ENCODE measurements around the gene ADRA2B. TPM values are rescaled to one million over a fixed set of nuclear protein-coding genes. Genes with fewer than 3 reads are reported as not detected.

The ADRA2B gene
- total and polyA plus RNA-seq, 8 donors, result 0.04 to 1.5 (median 0.34) TPM

DNA sequence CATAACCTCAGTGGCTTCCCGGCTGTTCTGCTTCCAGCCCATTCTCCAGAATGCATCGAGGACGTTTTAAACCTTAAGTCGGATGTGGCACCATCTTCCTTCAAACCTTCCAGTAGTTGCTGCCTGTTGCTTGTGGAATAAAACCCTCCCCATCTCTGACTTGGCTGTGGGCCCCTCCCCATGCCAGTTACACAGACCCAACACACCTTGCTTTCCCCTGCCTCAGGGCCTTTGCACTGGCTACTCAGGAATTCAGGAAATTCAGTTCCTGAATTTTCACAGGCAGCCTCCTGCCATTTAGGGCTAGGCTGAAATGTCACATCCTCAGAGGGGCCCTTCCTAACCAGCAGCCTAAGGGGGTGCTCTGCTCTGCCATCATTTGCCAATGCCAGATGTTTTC is 5.0 kb upstream of the ADRA2B start:
- TF ChIP-seq, protein P1, sequence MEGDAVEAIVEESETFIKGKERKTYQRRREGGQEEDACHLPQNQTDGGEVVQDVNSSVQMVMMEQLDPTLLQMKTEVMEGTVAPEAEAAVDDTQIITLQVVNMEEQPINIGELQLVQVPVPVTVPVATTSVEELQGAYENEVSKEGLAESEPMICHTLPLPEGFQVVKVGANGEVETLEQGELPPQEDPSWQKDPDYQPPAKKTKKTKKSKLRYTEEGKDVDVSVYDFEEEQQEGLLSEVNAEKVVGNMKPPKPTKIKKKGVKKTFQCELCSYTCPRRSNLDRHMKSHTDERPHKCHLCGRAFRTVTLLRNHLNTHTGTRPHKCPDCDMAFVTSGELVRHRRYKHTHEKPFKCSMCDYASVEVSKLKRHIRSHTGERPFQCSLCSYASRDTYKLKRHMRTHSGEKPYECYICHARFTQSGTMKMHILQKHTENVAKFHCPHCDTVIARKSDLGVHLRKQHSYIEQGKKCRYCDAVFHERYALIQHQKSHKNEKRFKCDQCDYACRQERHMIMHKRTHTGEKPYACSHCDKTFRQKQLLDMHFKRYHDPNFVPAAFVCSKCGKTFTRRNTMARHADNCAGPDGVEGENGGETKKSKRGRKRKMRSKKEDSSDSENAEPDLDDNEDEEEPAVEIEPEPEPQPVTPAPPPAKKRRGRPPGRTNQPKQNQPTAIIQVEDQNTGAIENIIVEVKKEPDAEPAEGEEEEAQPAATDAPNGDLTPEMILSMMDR (IDR thresholded peaks at IDR 0.05), result no peak
- Histone ChIP-seq H3K4me1 (peaks cover 0 to 4% (median 0%) of the 10 kb centered on the region in 3 donors), H3K36me3 (no peaks in the 10 kb centered on the region), H3K27me3 (no peaks in the 10 kb centered on the region), H3K4me3 (no peak overlapping the region), H3K27ac (no peak overlapping the region), H3K9me3 (no peaks in the 10 kb centered on the region)
- no peak for FAIRE-seq
- intact Hi-C loops (cut with DNase I), result loop anchor here in 1 of 3 donors (10.0 kb wide), 1 partner anchor 107 kb away; no protein-coding TSS in a partner anchor
- 70 to 84% methylated on average over 4 of the region's 4 CpGs for WGBS, 2 donors
- DNase-seq, result no peak
- ATAC-seq, result no peak

- Histone ChIP-seq H3K36me3 (no peaks in the 10 kb centered on the region), H3K4me3 (no peak overlapping the region), H3K4me1 (peaks cover 0 to 4% (median 3%) of the 10 kb centered on the region in 3 donors), H3K27me3 (no peaks in the 10 kb centered on the region), H3K9me3 (no peaks in the 10 kb centered on the region), H3K27ac (no peak overlapping the region)
- no peak for ATAC-seq
- TF ChIP-seq, protein P1 (IDR thresholded peaks at IDR 0.05), result no peak
- intact Hi-C loops (cut with DNase I), result loop anchor here in 1 of 3 donors (10.0 kb wide), 1 partner anchor 106 kb away; no protein-coding TSS in a partner anchor
- no peak for DNase-seq
- WGBS, 2 donors, result 45 to 55% methylated on average over 7 of the region's 7 CpGs
- FAIRE-seq, result no peak
These were observed 4.6 kb upstream of the ADRA2B start for GRCh38 chr2:96120991-96121390.

DNA sequence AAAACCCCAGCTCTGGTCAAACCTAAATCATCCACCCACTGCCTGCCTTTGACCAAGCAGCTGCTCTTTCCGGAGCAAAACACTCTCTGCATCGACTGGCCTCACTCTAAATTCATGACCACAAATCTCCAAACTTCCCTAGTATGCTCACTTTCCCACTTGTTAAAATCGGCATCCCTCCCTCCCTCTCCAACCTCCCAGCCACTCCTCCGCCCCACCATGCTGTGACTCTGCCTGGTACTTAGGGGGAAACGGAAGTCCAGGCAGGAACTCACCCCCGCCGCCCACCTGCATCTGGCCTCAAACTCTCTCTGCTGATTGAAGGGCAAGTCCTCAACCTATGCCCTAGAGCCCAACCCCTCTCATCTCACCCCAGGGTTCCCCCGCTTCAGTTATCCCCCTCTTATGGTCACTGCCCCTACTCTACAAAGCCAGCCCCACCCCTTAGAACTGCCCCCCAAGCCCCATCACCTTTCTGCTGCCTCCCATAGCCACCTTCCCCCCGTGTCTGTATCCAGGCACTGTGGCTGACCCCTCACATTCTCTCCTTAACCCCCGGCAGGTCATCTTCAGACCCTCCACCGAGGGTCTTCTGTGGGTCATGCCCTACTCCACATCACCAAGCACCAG is 3.8 kb upstream of the ADRA2B start:
- no peak overlapping the region for H3K4me3 ChIP-seq
- WGBS, 2 donors, result 36 to 50% methylated on average over 11 of the region's 11 CpGs
- DNase-seq (no peak), FAIRE-seq (no peak), ATAC-seq (no peak)
- no peaks in the 10 kb centered on the region for H3K27me3 ChIP-seq
- intact Hi-C loops (cut with DNase I), result loop anchor here in 1 of 3 donors (10.0 kb wide), 1 partner anchor 105 kb away; no protein-coding TSS in a partner anchor
- peaks cover 0 to 5% (median 4%) of the 10 kb centered on the region in 3 donors for H3K4me1 ChIP-seq
- no peaks in the 10 kb centered on the region for H3K9me3 ChIP-seq
- TF ChIP-seq, protein P1 (IDR thresholded peaks at IDR 0.05), result no peak
- no peaks in the 10 kb centered on the region for H3K36me3 ChIP-seq
- no peak overlapping the region for H3K27ac ChIP-seq

DNA sequence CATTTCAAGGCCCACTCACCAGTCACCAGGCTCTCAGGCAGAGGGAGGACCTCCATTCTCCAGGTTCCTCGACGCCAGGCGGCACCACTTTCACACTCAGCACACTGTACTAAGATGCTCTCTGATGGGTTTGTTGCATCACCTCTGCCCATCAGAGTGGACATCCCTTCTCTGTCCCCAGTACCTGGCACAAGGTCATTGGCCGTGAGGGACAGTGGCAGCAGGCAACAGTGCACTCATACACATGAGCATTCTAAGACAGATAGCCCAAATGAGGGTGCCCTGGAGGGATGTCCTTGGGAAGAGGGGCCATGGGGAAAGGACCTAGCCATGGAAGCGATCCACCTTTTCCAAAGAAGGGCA is 3.0 kb upstream of the ADRA2B start:
- TF ChIP-seq, protein P1 (IDR thresholded peaks at IDR 0.05), result no peak
- Histone ChIP-seq H3K4me3 (no peak overlapping the region), H3K9me3 (no peaks in the 10 kb centered on the region), H3K27ac (no peak overlapping the region), H3K36me3 (no peaks in the 10 kb centered on the region), H3K27me3 (no peaks in the 10 kb centered on the region), H3K4me1 (peaks cover 0 to 5% (median 4%) of the 10 kb centered on the region in 3 donors)
- DNase-seq, result peak in 1 of 6 donors; percentile 35
- no peak for ATAC-seq
- intact Hi-C loops (cut with DNase I), result no loop called here
- FAIRE-seq, result no peak
- 79 to 87% methylated on average over 5 of the region's 5 CpGs for WGBS, 2 donors

DNA sequence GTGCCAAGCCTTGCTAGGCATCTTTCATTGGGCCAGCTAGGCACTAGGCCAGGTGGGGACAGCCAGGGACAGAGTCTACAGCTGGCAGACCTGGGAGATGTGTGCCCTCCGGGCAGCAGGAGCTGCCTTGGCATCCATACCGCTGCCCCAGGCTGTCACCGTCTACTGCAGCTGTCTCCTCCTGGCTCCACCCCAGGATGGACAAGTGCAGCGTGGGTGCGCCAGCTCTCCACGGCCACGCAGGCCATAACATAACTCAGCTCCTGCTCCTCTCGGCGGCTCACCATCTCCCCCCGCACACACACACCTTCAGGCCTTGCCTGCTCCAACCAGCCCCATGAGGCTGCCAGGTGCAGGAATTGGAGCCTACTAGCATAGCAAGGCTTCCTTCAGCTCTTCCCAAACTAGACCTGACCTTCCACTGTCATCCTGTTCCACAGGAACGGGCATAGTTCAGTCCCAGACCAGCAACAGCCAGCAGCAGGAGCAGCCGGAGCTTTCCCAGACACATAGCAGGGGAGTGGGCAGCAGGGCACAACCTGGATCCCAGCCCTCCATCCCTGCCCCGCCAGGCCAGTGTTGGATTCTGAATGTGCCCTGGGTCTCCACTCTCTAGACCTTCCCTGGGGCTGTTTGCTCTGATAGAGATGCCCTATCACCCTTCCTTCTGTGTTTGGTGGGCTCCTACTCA is 2.5 kb upstream of the ADRA2B start:
- Histone ChIP-seq H3K27ac (no peak overlapping the region), H3K4me3 (no peak overlapping the region), H3K36me3 (no peaks in the 10 kb centered on the region), H3K27me3 (no peaks in the 10 kb centered on the region), H3K9me3 (no peaks in the 10 kb centered on the region), H3K4me1 (peaks cover 0 to 5% (median 4%) of the 10 kb centered on the region in 3 donors)
- 75 to 90% methylated on average over 13 of the region's 13 CpGs for WGBS, 2 donors
- intact Hi-C loops (cut with DNase I), result no loop called here
- TF ChIP-seq, protein P1 (IDR thresholded peaks at IDR 0.05), result no peak
- peak in 2 of 6 donors; percentile 27 to 49 for DNase-seq
- FAIRE-seq, result no peak
- no peak for ATAC-seq

Measured in pancreas (tissue), 10 donors.